ENCODE data around the gene PTPRD. TPM values are rescaled to one million over a fixed set of nuclear protein-coding genes. Genes with fewer than 3 reads are reported as not detected.

The PTPRD gene
- total and polyA plus RNA-seq, 2 donors (not counting 1 experiment from before 2014, with no cell fraction given), result 0.35 to 4.8 TPM

- no peaks in the 10 kb centered on the region for H3K27me3 ChIP-seq (ENCODE audit: control insufficient read depth, insufficient read depth, low read length)
- H3K9ac ChIP-seq (ENCODE audit: insufficient read depth, low read length), result no peak overlapping the region
- H3K4me3 ChIP-seq (replicated peaks in 1 of 4; ENCODE audit: control extremely low read depth in 1 of 4, insufficient read depth in 1 of 4, low read depth in 3 of 4, low read length in 4 of 4), result no peak overlapping the region
- no peaks in the 10 kb centered on the region for H3K9me3 ChIP-seq (ENCODE audit: control insufficient read depth, insufficient read depth, low read depth, low read length)
- no peak overlapping the region for H3K27ac ChIP-seq (ENCODE audit: insufficient read depth, low read length)
- no peaks in the 10 kb centered on the region for H4K20me1 ChIP-seq (ENCODE audit: control insufficient read depth, extremely low read depth, insufficient read depth, low read length)
- no peaks in the 10 kb centered on the region for H3K4me1 ChIP-seq (ENCODE audit: control insufficient read depth, extremely low read depth, insufficient read depth, low read length)
- H2AFZ ChIP-seq (ENCODE audit: low read length), result no peak overlapping the region
- H3K79me2 ChIP-seq (ENCODE audit: control insufficient read depth, insufficient read depth, low read length), result no peaks in the 10 kb centered on the region
- no peak overlapping the region for H3K4me2 ChIP-seq (ENCODE audit: extremely low read depth, insufficient read depth, low read length)
- DNase-seq (ENCODE audit: low read depth in 2 of 2), result peak in 1 of 2 donors; percentile 3
- TF ChIP-seq EZH2 (IDR thresholded peaks at IDR 0.05; ENCODE audit: low read length, missing control alignments), result no peak
- no peaks in the 10 kb centered on the region for H3K36me3 ChIP-seq (ENCODE audit: control insufficient read depth, insufficient read depth, low read length)
Observed at GRCh38 chr9:9992936-9993335, 619.9 kb downstream of the PTPRD start.

GRCh38 chr9:9973062-9973461 is 639.7 kb downstream of the PTPRD start:
- Histone ChIP-seq H3K4me2 (ENCODE audit: extremely low read depth, insufficient read depth, low read length) (no peak overlapping the region), H4K20me1 (ENCODE audit: control insufficient read depth, extremely low read depth, insufficient read depth, low read length) (no peaks in the 10 kb centered on the region), H2AFZ (ENCODE audit: low read length) (no peak overlapping the region), H3K36me3 (ENCODE audit: control insufficient read depth, insufficient read depth, low read length) (no peaks in the 10 kb centered on the region), H3K9me3 (ENCODE audit: control insufficient read depth, insufficient read depth, low read depth, low read length) (no peaks in the 10 kb centered on the region), H3K4me1 (ENCODE audit: control insufficient read depth, extremely low read depth, insufficient read depth, low read length) (no peaks in the 10 kb centered on the region), H3K9ac (ENCODE audit: insufficient read depth, low read length) (no peak overlapping the region), H3K79me2 (ENCODE audit: control insufficient read depth, insufficient read depth, low read length) (no peaks in the 10 kb centered on the region), H3K27me3 (ENCODE audit: control insufficient read depth, insufficient read depth, low read length) (no peaks in the 10 kb centered on the region), H3K27ac (ENCODE audit: insufficient read depth, low read length) (no peak overlapping the region), H3K4me3 (replicated peaks in 1 of 4; ENCODE audit: control extremely low read depth in 1 of 4, insufficient read depth in 1 of 4, low read depth in 3 of 4, low read length in 4 of 4) (no peak overlapping the region)
- TF ChIP-seq, protein P1, sequence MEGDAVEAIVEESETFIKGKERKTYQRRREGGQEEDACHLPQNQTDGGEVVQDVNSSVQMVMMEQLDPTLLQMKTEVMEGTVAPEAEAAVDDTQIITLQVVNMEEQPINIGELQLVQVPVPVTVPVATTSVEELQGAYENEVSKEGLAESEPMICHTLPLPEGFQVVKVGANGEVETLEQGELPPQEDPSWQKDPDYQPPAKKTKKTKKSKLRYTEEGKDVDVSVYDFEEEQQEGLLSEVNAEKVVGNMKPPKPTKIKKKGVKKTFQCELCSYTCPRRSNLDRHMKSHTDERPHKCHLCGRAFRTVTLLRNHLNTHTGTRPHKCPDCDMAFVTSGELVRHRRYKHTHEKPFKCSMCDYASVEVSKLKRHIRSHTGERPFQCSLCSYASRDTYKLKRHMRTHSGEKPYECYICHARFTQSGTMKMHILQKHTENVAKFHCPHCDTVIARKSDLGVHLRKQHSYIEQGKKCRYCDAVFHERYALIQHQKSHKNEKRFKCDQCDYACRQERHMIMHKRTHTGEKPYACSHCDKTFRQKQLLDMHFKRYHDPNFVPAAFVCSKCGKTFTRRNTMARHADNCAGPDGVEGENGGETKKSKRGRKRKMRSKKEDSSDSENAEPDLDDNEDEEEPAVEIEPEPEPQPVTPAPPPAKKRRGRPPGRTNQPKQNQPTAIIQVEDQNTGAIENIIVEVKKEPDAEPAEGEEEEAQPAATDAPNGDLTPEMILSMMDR (conservative IDR thresholded peaks at IDR 0.05 in 1 of 2, IDR thresholded peaks at IDR 0.05 in 1 of 2; ENCODE audit: low read depth in 1 of 2, low read length in 2 of 2), result no peak
- no peak for TF ChIP-seq EZH2 (IDR thresholded peaks at IDR 0.05; ENCODE audit: low read length, missing control alignments)
- no peak for DNase-seq (ENCODE audit: low read depth in 2 of 2)

DNA sequence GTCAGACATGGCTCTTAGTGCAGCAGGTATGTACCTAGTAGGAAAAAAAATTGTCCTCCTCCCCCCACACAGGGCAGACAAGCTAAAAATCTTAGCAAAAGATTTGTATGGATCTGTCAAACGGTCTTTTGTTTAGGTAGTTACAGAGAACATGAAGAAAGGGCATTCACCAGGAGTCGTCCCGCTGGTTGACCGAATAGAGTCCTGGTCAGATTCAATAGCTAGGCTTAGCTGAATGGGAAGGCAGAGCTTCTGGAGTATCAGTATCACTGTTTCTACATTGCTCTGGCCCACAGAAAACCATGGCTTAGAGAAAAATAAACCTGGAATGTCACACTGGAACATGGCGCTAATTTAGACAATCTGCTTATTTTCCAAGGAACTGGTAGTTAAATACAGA is 642.3 kb downstream of the PTPRD start:
- no peak overlapping the region for H3K27ac ChIP-seq (ENCODE audit: insufficient read depth, low read length)
- no peaks in the 10 kb centered on the region for H4K20me1 ChIP-seq (ENCODE audit: control insufficient read depth, extremely low read depth, insufficient read depth, low read length)
- no peak for DNase-seq (ENCODE audit: low read depth in 2 of 2)
- no peak overlapping the region for H3K4me2 ChIP-seq (ENCODE audit: extremely low read depth, insufficient read depth, low read length)
- H3K4me3 ChIP-seq (replicated peaks in 1 of 4; ENCODE audit: control extremely low read depth in 1 of 4, insufficient read depth in 1 of 4, low read depth in 3 of 4, low read length in 4 of 4), result no peak overlapping the region
- H3K4me1 ChIP-seq (ENCODE audit: control insufficient read depth, extremely low read depth, insufficient read depth, low read length), result no peaks in the 10 kb centered on the region
- no peaks in the 10 kb centered on the region for H3K27me3 ChIP-seq (ENCODE audit: control insufficient read depth, insufficient read depth, low read length)
- TF ChIP-seq EZH2 (IDR thresholded peaks at IDR 0.05; ENCODE audit: low read length, missing control alignments), result no peak
- TF ChIP-seq, protein P1 (conservative IDR thresholded peaks at IDR 0.05 in 1 of 2, IDR thresholded peaks at IDR 0.05 in 1 of 2; ENCODE audit: low read depth in 1 of 2, low read length in 2 of 2), result no peak
- H3K36me3 ChIP-seq (ENCODE audit: control insufficient read depth, insufficient read depth, low read length), result no peaks in the 10 kb centered on the region
- no peaks in the 10 kb centered on the region for H3K79me2 ChIP-seq (ENCODE audit: control insufficient read depth, insufficient read depth, low read length)
- H3K9ac ChIP-seq (ENCODE audit: insufficient read depth, low read length), result no peak overlapping the region
- no peaks in the 10 kb centered on the region for H3K9me3 ChIP-seq (ENCODE audit: control insufficient read depth, insufficient read depth, low read depth, low read length)
- H2AFZ ChIP-seq (ENCODE audit: low read length), result no peak overlapping the region

Measured in fibroblast of lung (primary cell).